Heart right ventricle (tissue), 16 donors: ENCODE measurements around the gene PIEZO1. TPM values are rescaled to one million over a fixed set of nuclear protein-coding genes. Genes with fewer than 3 reads are reported as not detected.

ENCODE experiments used
- ATAC-seq, 8 donors: fragments of 200-7000 bp; cut with Tn5 transposase; one replicate each; pipeline ENCODE4 v1.9.1; 2020; ENCODE audit warnings: mild to moderate bottlenecking in 8 of 8, moderate library complexity in 8 of 8, moderate number of reproducible peaks in 1 of 8
- DNase-seq, 2 donors: peaks; one replicate each; pipeline ENCODE4 v3.0.0-alpha.2; 2020
- H3K27ac ChIP-seq, 10 donors: fragments of 200-600 bp; sonication (generic) in 2 of 10; one replicate each; pipeline versions ENCODE4 v1.5.0 to v1.8.0; 2020 to 2022; ENCODE audit warnings: mild to moderate bottlenecking in 3 of 10
- H3K27me3 ChIP-seq, 7 donors: fragments of 200-600 bp; one replicate each; pipeline ENCODE4 v1.8.0; 2021 to 2022; ENCODE audit warnings: mild to moderate bottlenecking in 2 of 7
- H3K36me3 ChIP-seq, 9 donors: fragments of 200-600 bp; sonication (generic) in 1 of 9; one replicate each; pipeline versions ENCODE4 v1.5.0 to v1.8.0; 2020 to 2022; ENCODE audit warnings: mild to moderate bottlenecking in 2 of 9
- H3K4me1 ChIP-seq, 9 donors: fragments of 200-600 bp; sonication (generic) in 1 of 9; one replicate each; pipeline versions ENCODE4 v1.5.0 to v1.8.0; 2020 to 2022; ENCODE audit warnings: mild to moderate bottlenecking in 4 of 9
- H3K4me3 ChIP-seq, 10 donors: fragments of 200-600 bp; sonication (generic) in 2 of 10; one replicate each; pipeline versions ENCODE4 v1.5.0 to v1.8.0; 2020 to 2022; ENCODE audit warnings: mild to moderate bottlenecking in 7 of 10, moderate library complexity in 2 of 10
- H3K9me3 ChIP-seq, 11 donors: fragments of 200-600 bp in 10 of 11; sonication (generic) in 2 of 11; one replicate each; pipeline versions ENCODE4 v1.5.0 to v1.8.0; 2013 to 2022; ENCODE audit warnings: mild to moderate bottlenecking in 2 of 11, control low read depth in 1 of 11, moderate library complexity in 1 of 11
- WGBS, 2 donors: extraction: QIAGEN DNeasy Blood & Tissue Kit; methylation state at CpG; one replicate each; pipeline ENCODE4 v1.1.7; 2013; ENCODE audit warnings: inconsistent platforms in 1 of 2; 5-methylcytosine and 5-hydroxymethylcytosine counted together
- intact Hi-C, 10 donors: fragments of 100-400 bp; cut with DNase I; formaldehyde crosslinking; loops; one replicate each; pipeline versions ENCODE4 v1.11.1 to v1.14.2; 2022
- polyA plus RNA-seq, 2 donors: library from polyadenylated mRNA; stranded (reverse); fragments of 200-250 nt; gene quantifications; one replicate each; pipeline ENCODE4 v1.2.3, GENCODE V29; 2013
- total RNA-seq, 10 donors: library from RNA; stranded (reverse); fragmentation: NEBNext Ultra II Directional in 3 of 10; extraction: Animal tissue kit (Norgen Biotek cat#: 25700) in 3 of 10; gene quantifications; one replicate each; pipeline versions ENCODE4 v1.2.1 to v1.2.4, GENCODE V29; 2021 to 2023
- TF ChIP-seq, protein P1 (sequence below), 9 donors: fragments of 200-600 bp; sonication (generic) in 2 of 9; IDR thresholded peaks; one replicate each; pipeline versions ENCODE4 v1.5.0 to v1.8.0; 2021 to 2022; ENCODE audit warnings: antibody characterized with exemption in 9 of 9, mild to moderate bottlenecking in 5 of 9, moderate library complexity in 1 of 9
- donor health status: Arrhythmogenic right ventricular cardiomyopathy.
- donor health status: ischemic (EF 13 %, LVEDD 7.1; RV severe dilation, severe dysfunction).
- donor health status: healthy with polysubstance abuse.
- donor health status: DM: no; HTN: yes; CAD: no.
- donor health status: DM: no; HTN: no; CAD: no.
- donor health status: ischemic (EF 25% LVEDD 6.9; RV normal size, moderate dysfunction).
- donor health status: ischemic (EF 25% LVEDD 5.7; RV mildly dilated, moderate dysfunction).
- donor health status: healthy.
- donor health status: DM: yes; HTN: yes; CAD: no.
- donor health status: Ischemic cardiomyopathy.
- donor health status: ischemic (EF 35%, LVEDD 5.7; RV mildly dilated, moderate dysfunction).
- donor health status: nonischemic (EF 11% LVEDD 7.7; RV severe dilation, severe dysfunction).
- donor health status: DM: yes; HTN: yes; CAD: no.
- donor health status: PGD.
- donor health status: ischemic (EF 29% LVEDD 5.4; RV normal size, mild dysfunction).
- donor health status: nonischemic (EF 23%, LVEDD 6.1; RV moderate dilation, normal function).

Gene PIEZO1
- total and polyA plus RNA-seq, 12 donors: 12.3 to 78.2 (median 18.0) TPM

DNA sequence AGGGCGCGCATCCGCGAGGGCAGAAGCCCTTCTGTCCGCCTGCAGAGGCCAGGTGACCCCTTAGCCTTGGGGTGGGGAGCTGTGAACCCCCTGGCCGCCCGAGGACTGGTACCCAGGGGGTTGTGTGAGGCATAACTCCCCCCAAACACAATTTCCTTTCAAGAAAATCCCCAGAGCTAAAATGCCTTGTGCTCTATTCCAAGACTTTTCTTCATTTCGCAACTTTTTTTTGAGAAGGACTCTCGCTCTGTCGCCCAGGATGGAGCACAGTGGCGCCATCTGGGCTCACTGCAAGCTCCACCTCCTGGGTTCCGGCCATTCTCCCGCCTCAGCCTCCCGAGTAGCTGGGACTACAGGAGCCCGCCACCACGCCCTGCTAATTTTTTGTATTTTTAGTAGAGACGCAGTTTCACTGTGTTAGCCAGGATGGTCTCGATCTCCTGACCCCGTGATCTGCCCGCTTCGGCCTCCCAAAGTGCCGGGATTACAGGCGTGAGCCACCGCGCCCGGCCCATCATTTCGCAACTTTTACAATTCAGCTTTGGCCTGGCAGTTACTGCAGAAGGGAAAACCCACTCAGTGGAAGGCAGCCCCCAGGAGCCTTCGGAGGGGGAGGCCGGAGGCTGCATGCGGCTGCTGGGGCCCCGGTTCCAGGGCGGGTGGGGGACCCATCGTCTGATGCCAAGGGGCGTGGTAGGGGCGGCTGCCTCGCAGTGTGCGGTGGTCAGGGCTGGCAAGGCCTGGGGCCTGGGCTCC, 27.7 kb upstream of the PIEZO1 start:
- Histone ChIP-seq H3K36me3 (peaks cover 0 to 26% (median 0%) of the 10 kb centered on the region in 9 donors), H3K27ac (peak overlapping the region; percentile 87 to 97 (median 94)), H3K4me1 (peaks cover 12 to 40% (median 30%) of the 10 kb centered on the region in 9 donors), H3K27me3 (no peaks in the 10 kb centered on the region), H3K4me3 (peak overlapping the region; percentile 43 to 94 (median 80)), H3K9me3 (no peaks in the 10 kb centered on the region)
- WGBS, 2 donors: 47 to 48% methylated on average over 37 of the region's 37 CpGs
- TF ChIP-seq, protein P1, sequence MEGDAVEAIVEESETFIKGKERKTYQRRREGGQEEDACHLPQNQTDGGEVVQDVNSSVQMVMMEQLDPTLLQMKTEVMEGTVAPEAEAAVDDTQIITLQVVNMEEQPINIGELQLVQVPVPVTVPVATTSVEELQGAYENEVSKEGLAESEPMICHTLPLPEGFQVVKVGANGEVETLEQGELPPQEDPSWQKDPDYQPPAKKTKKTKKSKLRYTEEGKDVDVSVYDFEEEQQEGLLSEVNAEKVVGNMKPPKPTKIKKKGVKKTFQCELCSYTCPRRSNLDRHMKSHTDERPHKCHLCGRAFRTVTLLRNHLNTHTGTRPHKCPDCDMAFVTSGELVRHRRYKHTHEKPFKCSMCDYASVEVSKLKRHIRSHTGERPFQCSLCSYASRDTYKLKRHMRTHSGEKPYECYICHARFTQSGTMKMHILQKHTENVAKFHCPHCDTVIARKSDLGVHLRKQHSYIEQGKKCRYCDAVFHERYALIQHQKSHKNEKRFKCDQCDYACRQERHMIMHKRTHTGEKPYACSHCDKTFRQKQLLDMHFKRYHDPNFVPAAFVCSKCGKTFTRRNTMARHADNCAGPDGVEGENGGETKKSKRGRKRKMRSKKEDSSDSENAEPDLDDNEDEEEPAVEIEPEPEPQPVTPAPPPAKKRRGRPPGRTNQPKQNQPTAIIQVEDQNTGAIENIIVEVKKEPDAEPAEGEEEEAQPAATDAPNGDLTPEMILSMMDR (IDR thresholded peaks at IDR 0.05): peak in 2 of 9 donors; percentile 5 to 15
- peak in 3 of 8 donors; percentile 0 to 10 (median 2) for ATAC-seq
- DNase-seq: peak in 1 of 2 donors; percentile 69
- intact Hi-C loops: loop anchor here in 8 of 10 donors (1.0 to 10.0 kb wide), 10 partner anchors 45 to 405 kb away; partner anchors contain the start of genes TRAPPC2L (in 4 of the 8), GALNS (in 3 of the 8), CDH15 (in 2 of the 8) and ZNF778 (in 1 of the 8)

DNA sequence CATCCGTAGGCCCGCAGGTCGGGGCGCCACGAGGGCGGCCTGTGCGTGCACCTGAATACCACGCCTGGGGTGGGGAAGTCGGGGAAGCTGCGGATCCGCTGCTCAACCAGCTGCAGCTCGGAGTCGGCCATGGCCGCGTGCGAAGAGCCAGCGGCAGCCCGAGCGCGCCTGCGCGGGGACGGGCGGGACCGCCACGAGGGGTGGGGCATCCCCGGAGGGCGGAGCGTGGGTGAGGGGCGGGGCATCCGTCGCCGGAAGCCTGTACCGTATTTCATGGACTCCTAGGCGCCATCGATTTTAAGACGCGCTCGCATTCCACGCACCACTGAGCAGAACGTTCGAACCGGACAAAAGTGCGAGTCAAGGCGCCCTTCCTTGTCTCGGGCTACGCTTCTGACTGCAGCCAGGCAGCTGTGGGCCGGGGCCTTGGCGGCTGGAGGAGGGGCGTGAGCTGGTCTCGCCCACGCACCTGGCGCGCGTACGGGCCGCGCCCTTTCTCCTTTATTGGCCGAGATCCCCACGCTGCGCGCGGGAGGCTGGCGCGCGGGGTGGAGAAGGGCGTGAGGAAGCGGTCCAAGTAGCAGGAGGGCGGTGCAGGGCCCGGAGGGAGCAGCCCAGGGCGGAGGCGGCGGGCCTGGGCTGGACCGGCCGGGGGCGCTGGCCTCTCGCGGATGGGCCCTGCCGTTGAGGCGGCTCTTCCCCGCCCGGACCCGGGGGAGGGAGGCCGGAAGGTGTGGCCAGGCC, 26.9 kb upstream of the PIEZO1 start, which contains the start of gene APRT:
APRT (minus strand) TSS at position 160 of the 744 bp plus-strand sequence; CDS start at position 131, 29 bp downstream.
- H3K36me3 ChIP-seq: peaks cover 0 to 26% (median 0%) of the 10 kb centered on the region in 9 donors
- intact Hi-C loops: loop anchor here in 8 of 10 donors (1.0 to 10.0 kb wide), 10 partner anchors 45 to 405 kb away; partner anchors contain the start of genes GALNS (in 4 of the 8), TRAPPC2L (in 4 of the 8), CDH15 (in 2 of the 8) and ZNF778 (in 1 of the 8)
- WGBS, 2 donors: 0% methylated on average over 83 to 84 of the region's 84 CpGs
- H3K27ac ChIP-seq: peak within 1 kb of the TSS; percentile 87 to 97 (median 94)
- TF ChIP-seq, protein P1 (IDR thresholded peaks at IDR 0.05): peak in 6 of 9 donors; percentile 29 to 63 (median 54)
- H3K27me3 ChIP-seq: no peaks in the 10 kb centered on the region
- peak within 1 kb of the TSS; percentile 43 to 94 (median 80) for H3K4me3 ChIP-seq
- peaks cover 12 to 40% (median 30%) of the 10 kb centered on the region in 9 donors for H3K4me1 ChIP-seq
- no peaks in the 10 kb centered on the region for H3K9me3 ChIP-seq
- DNase-seq: peak; percentile 94 to 97
- ATAC-seq: peak; percentile 90 to 96 (median 94)

DNA sequence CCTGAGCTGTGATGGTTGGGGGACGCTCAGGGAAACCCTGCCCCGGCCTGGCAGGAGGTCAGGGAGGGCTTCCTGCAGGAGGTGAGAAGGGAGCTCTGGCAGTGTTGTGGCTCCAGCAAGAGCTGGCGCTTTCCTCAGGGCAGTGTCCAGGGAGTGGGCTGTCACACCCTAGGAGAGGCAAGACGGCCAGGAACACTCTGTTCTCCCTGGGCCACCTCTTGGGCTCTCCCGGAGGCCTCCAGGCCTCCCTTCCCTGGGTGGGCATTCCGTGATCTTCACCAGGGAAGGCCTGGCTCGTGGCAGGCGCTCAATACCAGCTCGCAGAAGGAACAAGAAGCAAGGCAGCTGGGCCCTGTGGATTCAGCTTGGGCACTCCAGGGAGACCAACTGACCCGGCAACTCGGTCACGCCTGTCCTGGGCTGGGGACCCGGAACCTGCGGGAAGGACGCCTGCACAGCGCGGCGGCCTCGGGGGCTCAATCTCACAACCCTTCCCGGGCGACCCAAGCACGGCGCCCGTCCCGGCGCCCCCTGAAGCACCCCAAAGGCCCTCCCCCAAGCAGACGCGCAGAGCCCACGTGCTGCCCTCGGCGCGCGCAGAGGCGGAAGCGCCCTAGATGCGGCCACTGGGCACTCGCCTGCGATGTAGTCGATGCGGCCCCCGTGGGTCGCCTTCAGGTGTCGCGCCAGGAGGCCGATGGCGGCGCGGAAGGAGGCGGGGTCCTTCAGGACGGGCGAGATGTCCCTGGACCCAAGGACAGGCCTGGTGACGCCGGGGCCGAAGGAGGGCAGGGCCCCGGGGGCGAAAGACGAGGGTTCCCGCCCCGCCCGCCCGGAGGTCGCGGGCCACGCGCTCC, 26.1 kb upstream of the PIEZO1 start:
- TF ChIP-seq, protein P1 (IDR thresholded peaks at IDR 0.05): peak in 1 of 9 donors; percentile 10

More for the DNA sequence above, 26.1 kb upstream of the PIEZO1 start:
- no peaks in the 10 kb centered on the region for H3K27me3 ChIP-seq
- intact Hi-C loops: loop anchor here in 8 of 10 donors (2.0 to 10.0 kb wide), 9 partner anchors 46 to 406 kb away; partner anchors contain the start of genes GALNS (in 4 of the 8), TRAPPC2L (in 4 of the 8), CDH15 (in 2 of the 8) and ZNF778 (in 1 of the 8)
- ATAC-seq (peak; percentile 71 to 84 (median 81)), DNase-seq (peak; percentile 72 to 80)
- peaks cover 12 to 40% (median 30%) of the 10 kb centered on the region in 9 donors for H3K4me1 ChIP-seq
- WGBS, 2 donors: 4 to 5% methylated on average over 62 to 65 of the region's 65 CpGs
- H3K36me3 ChIP-seq: peaks cover 0 to 30% (median 0%) of the 10 kb centered on the region in 9 donors
- no peaks in the 10 kb centered on the region for H3K9me3 ChIP-seq
- H3K27ac ChIP-seq: peak overlapping the region; percentile 87 to 97 (median 94)
- peak overlapping the region; percentile 43 to 94 (median 80) for H3K4me3 ChIP-seq
